H1 (cell line): Measurements from ENCODE around the gene GBP5. TPM values are rescaled to one million over a fixed set of nuclear protein-coding genes. Genes with fewer than 3 reads are reported as not detected.

ENCODE experiments used
- CTCF ChIA-PET: fragments of 300-600 bp; sonication (Branson Sonifier 250); formaldehyde crosslinking; loops from one replicate; lab custom pipeline; 2021; ENCODE audit not compliant: partially characterized antibody; lab: Charles Lee
- POLR2A ChIA-PET: fragments of 300-600 bp; sonication (Branson Sonifier 250); formaldehyde crosslinking; loops from one replicate; lab custom pipeline; 2021; ENCODE audit warnings: inconsistent platforms; ENCODE audit not compliant: partially characterized antibody; lab: Charles Lee
- DNase-seq, 2 experiments: peaks; one replicate each; pipeline versions ENCODE4 v3.0.0 to v3.0.0-alpha.2; 2010 to 2022; ENCODE audit warnings: low spot score in 2 of 2, low read depth in 1 of 2, mixed read lengths in 1 of 2
- FAIRE-seq: peaks from 2 replicates; lab custom pipeline; 2011; peaks lifted over from hg19 to GRCh38; lab: Jason Lieb, UNC
- H2AFZ ChIP-seq: 2 replicates; pipeline ENCODE4 v1.8.1; 2012; ENCODE audit warnings: low read length, inconsistent platforms
- H2AK5ac ChIP-seq: 2 replicates; pipeline ENCODE4 v1.6.1; 2013; ENCODE audit warnings: low read depth, low read length
- H2BK120ac ChIP-seq: replicated peaks from 2 replicates; pipeline ENCODE3; 2013; ENCODE audit warnings: low read depth, low read length, inconsistent platforms
- H2BK12ac ChIP-seq: 2 replicates; pipeline ENCODE4 v1.6.1; 2013; ENCODE audit warnings: low read depth, low read length
- H2BK15ac ChIP-seq: 2 replicates; pipeline ENCODE4 v1.6.1; 2013; ENCODE audit warnings: low read length
- H2BK20ac ChIP-seq: 2 replicates; pipeline ENCODE4 v1.6.1; 2013; ENCODE audit warnings: low read length
- H2BK5ac ChIP-seq: 2 replicates; pipeline ENCODE4 v1.6.1; 2013; ENCODE audit warnings: low read depth, low read length
- H3K14ac ChIP-seq: 2 replicates; pipeline ENCODE4 v1.6.1; 2013; ENCODE audit warnings: inconsistent platforms; ENCODE audit not compliant: insufficient read length
- H3K18ac ChIP-seq: 2 replicates; pipeline ENCODE4 v1.6.1; 2013; ENCODE audit warnings: low read length; ENCODE audit errors: extremely low read depth
- H3K23ac ChIP-seq: 2 replicates; pipeline ENCODE4 v1.6.1; 2013; ENCODE audit warnings: inconsistent platforms; ENCODE audit not compliant: insufficient read length
- H3K23me2 ChIP-seq: 2 replicates; pipeline ENCODE4 v1.6.1; 2013; ENCODE audit warnings: low read depth, low read length
- H3K27ac ChIP-seq: 2 replicates; pipeline ENCODE4 v1.6.1; 2011; ENCODE audit warnings: low read depth, low read length, inconsistent platforms
- H3K27me3 ChIP-seq, 4 experiments: replicated peaks in 1 of 4; 1 replicate in 1 of 4; 2 replicates in 3 of 4; pipeline versions ENCODE4 v1.6.1 to v1.8.1; 2011 to 2013; ENCODE audit warnings: low read length in 3 of 4, mild to moderate bottlenecking in 3 of 4, inconsistent platforms in 2 of 4, mixed read lengths in 2 of 4, moderate library complexity in 1 of 4; ENCODE audit not compliant: control insufficient read depth in 3 of 4, insufficient read depth in 3 of 4; ENCODE audit errors: extremely low read depth in 1 of 4
- H3K36me3 ChIP-seq, 4 experiments: 2 replicates each; pipeline versions ENCODE4 v1.6.1 to v1.8.1; 2011 to 2013; ENCODE audit warnings: mild to moderate bottlenecking in 4 of 4, low read length in 3 of 4, moderate library complexity in 2 of 4, control low read depth in 1 of 4, inconsistent platforms in 1 of 4; ENCODE audit not compliant: insufficient read depth in 4 of 4, control insufficient read depth in 2 of 4
- H3K4ac ChIP-seq: replicated peaks from 2 replicates; pipeline ENCODE3; 2013; ENCODE audit warnings: low read length, low read depth, mixed read lengths, inconsistent platforms; ENCODE audit not compliant: insufficient read length
- H3K4me1 ChIP-seq, 4 experiments: replicated peaks in 1 of 4; 1 replicate in 1 of 4; 2 replicates in 3 of 4; pipeline versions ENCODE4 v1.6.1 to v1.8.1; 2011 to 2013; ENCODE audit warnings: low read length in 3 of 4, inconsistent platforms in 2 of 4, mixed read lengths in 1 of 4; ENCODE audit not compliant: insufficient read depth in 4 of 4, control insufficient read depth in 3 of 4
- H3K4me2 ChIP-seq, 2 experiments: 2 replicates each; pipeline versions ENCODE4 v1.6.1 to v1.8.1; 2011 to 2013; ENCODE audit warnings: low read depth in 2 of 2, low read length in 2 of 2, control low read depth in 1 of 2, inconsistent platforms in 1 of 2, mild to moderate bottlenecking in 1 of 2; ENCODE audit not compliant: insufficient read depth in 1 of 2
- H3K4me3 ChIP-seq, 4 experiments: fragments of 200-600, 300-600 bp in 1 of 4; sonication (generic), shearing (Covaris generic), sonication (Bioruptor Twin) in 1 of 4; 2 replicates each; pipeline versions ENCODE4 v1.5.1 to v1.8.1; 2011 to 2016; ENCODE audit warnings: low read length in 4 of 4, low read depth in 3 of 4, control low read depth in 2 of 4, inconsistent platforms in 2 of 4, mild to moderate bottlenecking in 2 of 4, mixed read lengths in 1 of 4, moderate library complexity in 1 of 4; ENCODE audit not compliant: insufficient read depth in 2 of 4; ENCODE audit errors: extremely low read depth in 1 of 4
- H3K56ac ChIP-seq: replicated peaks from 2 replicates; pipeline ENCODE3; 2013; ENCODE audit warnings: low read depth, mild to moderate bottlenecking, mixed read lengths, low read length, inconsistent platforms; ENCODE audit not compliant: insufficient read length
- H3K79me1 ChIP-seq: 2 replicates; pipeline ENCODE4 v1.6.1; 2013; ENCODE audit warnings: low read depth, low read length, control low read depth
- H3K79me2 ChIP-seq, 2 experiments: 2 replicates each; pipeline versions ENCODE4 v1.6.1 to v1.8.1; 2012 to 2013; ENCODE audit warnings: low read length in 2 of 2, mild to moderate bottlenecking in 2 of 2, inconsistent platforms in 1 of 2; ENCODE audit not compliant: insufficient read depth in 2 of 2, control insufficient read depth in 1 of 2
- H3K9ac ChIP-seq, 4 experiments: replicated peaks in 1 of 4; 1 replicate in 1 of 4; 2 replicates in 3 of 4; pipeline versions ENCODE4 v1.6.1 to v1.8.1; 2011 to 2013; ENCODE audit warnings: low read depth in 3 of 4, low read length in 3 of 4, control low read depth in 2 of 4, mild to moderate bottlenecking in 2 of 4, moderate library complexity in 2 of 4, inconsistent platforms in 1 of 4; ENCODE audit errors: extremely low read depth in 1 of 4
- H3K9me3 ChIP-seq, 2 experiments: 2 replicates each; pipeline versions ENCODE4 v1.6.1 to v1.8.1; 2012 to 2013; ENCODE audit warnings: mild to moderate bottlenecking in 2 of 2, moderate library complexity in 2 of 2, control low read depth in 1 of 2, inconsistent platforms in 1 of 2, low read depth in 1 of 2, low read length in 1 of 2, mixed read lengths in 1 of 2; ENCODE audit not compliant: insufficient read depth in 2 of 2
- H4K20me1 ChIP-seq, 2 experiments: replicated peaks in 1 of 2; 2 replicates each; pipeline versions ENCODE3 to v1.8.1; 2011 to 2013; ENCODE audit warnings: inconsistent platforms in 2 of 2, low read length in 2 of 2, mild to moderate bottlenecking in 1 of 2; ENCODE audit not compliant: insufficient read depth in 2 of 2, control insufficient read depth in 1 of 2
- H4K5ac ChIP-seq: 2 replicates; pipeline ENCODE4 v1.6.1; 2013; ENCODE audit warnings: low read length, low read depth, mixed read lengths, inconsistent platforms; ENCODE audit not compliant: insufficient read length
- H4K8ac ChIP-seq: 2 replicates; pipeline ENCODE4 v1.8.0; 2013; ENCODE audit warnings: mild to moderate bottlenecking, moderate library complexity, low read length, inconsistent platforms; ENCODE audit not compliant: insufficient read depth; ENCODE audit errors: extremely low read depth
- H4K91ac ChIP-seq: replicated peaks from 2 replicates; pipeline ENCODE3; 2013; ENCODE audit warnings: low read length, mixed read lengths, inconsistent platforms; ENCODE audit not compliant: insufficient read length
- ATF3 ChIP-seq: IDR thresholded peaks from 2 replicates; pipeline ENCODE4 v1.6.1; 2011; ENCODE audit warnings: low read depth, mild to moderate bottlenecking, low read length; ENCODE audit not compliant: insufficient read depth
- CBX5 ChIP-seq: fragments of 300-800, 300-1000 bp; sonication (generic); IDR thresholded peaks from 2 replicates; pipeline ENCODE4 v1.7.1; 2016; ENCODE audit warnings: antibody characterized with exemption, low read length, low read depth
- FOSL1 ChIP-seq: IDR thresholded peaks from 2 replicates; pipeline ENCODE4 v1.6.1; 2011; ENCODE audit warnings: mild to moderate bottlenecking, low read depth, low read length, moderate library complexity; ENCODE audit not compliant: insufficient read depth
- HDAC2 ChIP-seq, 2 experiments: fragments of 300-600 bp in 1 of 2; sonication (generic) in 1 of 2; IDR thresholded peaks; 2 replicates each; pipeline ENCODE4 v1.6.1; 2011 to 2012; ENCODE audit warnings: low read depth in 2 of 2, low read length in 2 of 2, mild to moderate bottlenecking in 2 of 2, moderate library complexity in 2 of 2, borderline replicate concordance in 1 of 2, inconsistent platforms in 1 of 2
- POLR2A ChIP-seq, 2 experiments: IDR thresholded peaks; 1 replicate in 1 of 2; 2 replicates in 1 of 2; pipeline ENCODE4 v1.6.1; 2011; ENCODE audit warnings: low read depth in 2 of 2, low read length in 2 of 2, mild to moderate bottlenecking in 2 of 2; ENCODE audit errors: control extremely low read depth in 1 of 2
- SIX5 ChIP-seq: IDR thresholded peaks from 2 replicates; pipeline ENCODE4 v1.6.1; 2011; ENCODE audit warnings: mild to moderate bottlenecking, low read depth, low read length
- SP1 ChIP-seq: IDR thresholded peaks from 2 replicates; pipeline ENCODE4 v1.6.1; 2011; ENCODE audit warnings: low read depth, low read length
- WGBS, 2 experiments: shearing (Covaris generic) in 1 of 2; methylation state at CpG; one replicate each; pipeline versions ENCODE4 v1.1.6 to v1.1.7; 2013 to 2015; ENCODE audit warnings: low lambda C conversion rate in 2 of 2, mixed read lengths in 2 of 2, inconsistent platforms in 1 of 2, low coverage in 1 of 2, missing lambda C conversion rate in 1 of 2; ENCODE audit not compliant: insufficient replicate concordance in 2 of 2, insufficient coverage in 1 of 2, insufficient read length in 1 of 2; ENCODE audit errors: extremely low coverage in 1 of 2, missing lambda C conversion rate in 1 of 2; 5-methylcytosine and 5-hydroxymethylcytosine counted together
- polyA plus RNA-seq, 7 experiments: library from polyadenylated mRNA; depleted of rRNA in 3 of 7; stranded (reverse) in 5 of 7; unstranded in 2 of 7; fragments of >200 nt in 5 of 7; fragments of 200-250 nt in 2 of 7; gene quantifications; 1 replicate in 5 of 7; 2 replicates in 1 of 7; 4 replicates in 1 of 7; pipeline versions ENCODE4 v1.2.1 to v1.2.3, GENCODE V29; 2011 to 2013; ENCODE audit warnings: missing spikeins in 2 of 7, mixed read lengths in 2 of 7
- total RNA-seq: library from RNA; stranded (reverse); fragmentation: NEBNext Ultra II Directional; extraction: Animal tissue kit (Norgen Biotek cat#: 25700); gene quantifications from 2 replicates; pipeline ENCODE4 v1.2.1, GENCODE V29; 2021

GBP5 gene
- total and polyA plus RNA-seq, 2 of the 8 experiments (the other 6 are each of a cell fraction or from before 2014, with no cell fraction given): not detected

DNA sequence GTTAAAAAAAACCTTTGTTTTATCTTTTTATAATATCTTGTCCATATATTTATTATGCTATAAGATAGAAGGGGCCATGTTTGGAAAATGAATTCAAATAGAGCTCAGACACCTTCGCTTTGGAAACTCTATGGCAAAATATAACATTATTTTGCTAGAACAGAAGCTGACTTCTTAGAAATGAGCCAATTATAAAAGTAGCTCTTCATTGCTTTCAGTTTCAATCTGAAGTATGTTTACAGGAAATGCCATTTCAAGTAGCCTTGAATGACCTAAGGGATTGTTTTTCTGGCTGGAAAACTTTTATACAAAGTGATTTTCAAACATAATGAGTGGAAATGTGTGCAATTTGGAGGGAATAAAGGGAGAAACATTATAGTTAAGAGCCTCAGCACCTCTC lies 37.8 kb upstream of the GBP5 start:
- no peak overlapping the region for H3K56ac ChIP-seq
- no peak for FAIRE-seq
- no peak overlapping the region for H4K8ac ChIP-seq
- H3K4me3 ChIP-seq: no peak overlapping the region
- no peak overlapping the region for H2BK12ac ChIP-seq
- H3K14ac ChIP-seq: no peak overlapping the region
- H4K20me1 ChIP-seq: no peaks in the 10 kb centered on the region
- DNase-seq: no peak
- no peaks in the 10 kb centered on the region for H3K36me3 ChIP-seq
- no peaks in the 10 kb centered on the region for H3K27me3 ChIP-seq
- H3K4me1 ChIP-seq: no peaks in the 10 kb centered on the region
- H2BK120ac ChIP-seq: no peak overlapping the region
- no peak overlapping the region for H2BK5ac ChIP-seq
- H3K27ac ChIP-seq: no peak overlapping the region
- ChIA-PET CTCF (interaction anchor here (1.4 kb wide), 1 partner anchor 48 kb away, joined by 4 read pairs; no protein-coding TSS in a partner anchor), POLR2A (no interaction called here)
- H3K79me2 ChIP-seq: no peaks in the 10 kb centered on the region
- no peak overlapping the region for H4K91ac ChIP-seq
- H4K5ac ChIP-seq: no peak overlapping the region
- no peak overlapping the region for H3K18ac ChIP-seq
- 80% methylated on average over 1 of the region's 1 CpG; no CpG with 5 or more reads in 1 of the 2 experiments for WGBS, 2 experiments
- H3K23me2 ChIP-seq: no peaks in the 10 kb centered on the region
- H3K9ac ChIP-seq: no peak overlapping the region
- H3K4ac ChIP-seq: no peak overlapping the region
- H2AFZ ChIP-seq: 0 out of 2 replicates have a peak overlapping the region, but pooled peaks have one; percentile 18
- H2BK20ac ChIP-seq: no peak overlapping the region
- H2BK15ac ChIP-seq: no peak overlapping the region
- no peak overlapping the region for H2AK5ac ChIP-seq
- no peak overlapping the region for H3K23ac ChIP-seq
- H3K4me2 ChIP-seq: no peak overlapping the region
- no peaks in the 10 kb centered on the region for H3K79me1 ChIP-seq
- no peaks in the 10 kb centered on the region for H3K9me3 ChIP-seq
- no peak for TF ChIP-seq CBX5
- no peak for TF ChIP-seq HDAC2 (IDR thresholded peaks at IDR 0.05; ENCODE audit: borderline replicate concordance in 1 of 2, low read depth in 2 of 2, low read length in 2 of 2)
- no peak for TF ChIP-seq ATF3
- TF ChIP-seq POLR2A (IDR thresholded peaks at IDR 0.05; ENCODE audit: control extremely low read depth in 1 of 2, low read depth in 2 of 2, low read length in 2 of 2): no peak
- TF ChIP-seq SIX5: no peak
- no peak for TF ChIP-seq SP1
- TF ChIP-seq FOSL1: no peak
